WTC11 (cell line): ENCODE data around the gene USP34. TPM values are rescaled to one million over a fixed set of nuclear protein-coding genes. Genes with fewer than 3 reads are reported as not detected.

ENCODE experiments used
- ATAC-seq: fragments of 200-7000 bp; cut with Tn5 transposase; 2 replicates; pipeline ENCODE4 v1.10.0; 2021; ENCODE audit warnings: mild to moderate bottlenecking, moderate library complexity
- CTCF ChIA-PET: fragments of 300-600 bp; sonication (Branson Sonifier 250); formaldehyde crosslinking; loops from one replicate; lab custom pipeline; 2021; ENCODE audit warnings: antibody characterized with exemption; lab: Charles Lee
- POLR2A ChIA-PET: fragments of 350-600 bp; sonication (Branson Sonifier 250); formaldehyde crosslinking; loops from one replicate; lab custom pipeline; 2021; ENCODE audit warnings: antibody characterized with exemption; lab: Charles Lee
- DNase-seq: peaks from one replicate; pipeline ENCODE4 v3.0.0; 2021; ENCODE audit warnings: low spot score
- H3K27ac Mint-ChIP-seq: 2 replicates; pipeline ENCODE4 v1.8.0; 2021; ENCODE audit warnings: mixed read lengths
- H3K27me3 Mint-ChIP-seq: 2 replicates; pipeline ENCODE4 v1.8.0; 2021; ENCODE audit warnings: low read depth, mild to moderate bottlenecking, moderate library complexity, mixed read lengths
- H3K36me3 Mint-ChIP-seq: 2 replicates; pipeline ENCODE4 v1.8.0; 2021; ENCODE audit warnings: mixed read lengths
- H3K4me1 Mint-ChIP-seq: 2 replicates; pipeline ENCODE4 v1.8.0; 2022; ENCODE audit warnings: mixed read lengths
- H3K4me3 Mint-ChIP-seq: 2 replicates; pipeline ENCODE4 v1.8.0; 2021; ENCODE audit warnings: mild to moderate bottlenecking, moderate library complexity, mixed read lengths
- H3K9me3 Mint-ChIP-seq: 2 replicates; pipeline ENCODE4 v1.8.0; 2021; ENCODE audit warnings: mixed read lengths
- ATF2 ChIP-seq: sonication (generic); formaldehyde crosslinking; IDR thresholded peaks from 2 replicates; pipeline ENCODE4 v1.8.1; 2022; ENCODE audit warnings: low read depth, missing genetic modification reagents, borderline replicate concordance
- CBFB ChIP-seq: sonication (generic); formaldehyde crosslinking; IDR thresholded peaks from 2 replicates; pipeline ENCODE4 v1.8.1; 2022; ENCODE audit warnings: mild to moderate bottlenecking, low read depth, missing genetic modification reagents
- ESRRA ChIP-seq: sonication (generic); formaldehyde crosslinking; IDR thresholded peaks from 2 replicates; pipeline ENCODE4 v1.8.1; 2022; ENCODE audit warnings: mild to moderate bottlenecking, missing genetic modification reagents, borderline replicate concordance
- FOXJ3 ChIP-seq: sonication (generic); formaldehyde crosslinking; IDR thresholded peaks from 2 replicates; pipeline ENCODE4 v1.9.0; 2021; ENCODE audit warnings: missing genetic modification reagents, mild to moderate bottlenecking, borderline replicate concordance
- FOXK1 ChIP-seq: sonication (generic); formaldehyde crosslinking; IDR thresholded peaks from 2 replicates; pipeline ENCODE4 v1.8.0; 2022; ENCODE audit warnings: mild to moderate bottlenecking, moderate library complexity, missing genetic modification reagents
- GABPB1 ChIP-seq: sonication (generic); formaldehyde crosslinking; IDR thresholded peaks from 2 replicates; pipeline ENCODE4 v1.8.1; 2023; ENCODE audit warnings: mild to moderate bottlenecking, missing genetic modification reagents
- GRHL2 ChIP-seq: fragments of 250-450 bp; sonication (Bioruptor Pico); IDR thresholded peaks from 2 replicates; pipeline ENCODE4 v1.8.0; 2022; ENCODE audit warnings: mild to moderate bottlenecking, moderate library complexity; ENCODE audit not compliant: insufficient replicate concordance, severe bottlenecking
- MAX ChIP-seq: sonication (generic); formaldehyde crosslinking; IDR thresholded peaks from 2 replicates; pipeline ENCODE4 v1.8.0; 2022; ENCODE audit warnings: mild to moderate bottlenecking, missing genetic modification reagents
- MXD4 ChIP-seq: fragments of 250-450 bp; sonication (Bioruptor Pico); IDR thresholded peaks from 2 replicates; pipeline ENCODE4 v1.8.0; 2021; ENCODE audit warnings: mild to moderate bottlenecking, moderate library complexity, borderline replicate concordance
- NR3C1 ChIP-seq: sonication (generic); formaldehyde crosslinking; conservative IDR thresholded peaks from 2 replicates; pipeline ENCODE4 v1.8.1; 2023; ENCODE audit warnings: low read depth, mild to moderate bottlenecking, missing genetic modification reagents
- OVOL2 ChIP-seq: fragments of 250-450 bp; sonication (Bioruptor Pico); IDR thresholded peaks from 2 replicates; pipeline ENCODE4 v1.9.0; 2021; ENCODE audit warnings: mild to moderate bottlenecking, borderline replicate concordance
- SOX15 ChIP-seq: fragments of 250-450 bp; sonication (Bioruptor Pico); IDR thresholded peaks from 2 replicates; pipeline ENCODE4 v1.9.0; 2021; ENCODE audit warnings: mild to moderate bottlenecking
- SP1 ChIP-seq: sonication (generic); formaldehyde crosslinking; conservative IDR thresholded peaks from 2 replicates; pipeline ENCODE4 v1.8.1; 2022; ENCODE audit warnings: missing genetic modification reagents
- TCF7 ChIP-seq: sonication (generic); formaldehyde crosslinking; IDR thresholded peaks from 2 replicates; pipeline ENCODE4 v1.8.0; 2022; ENCODE audit warnings: mild to moderate bottlenecking, low read depth, missing genetic modification reagents, moderate library complexity
- TEAD1 ChIP-seq: sonication (generic); formaldehyde crosslinking; IDR thresholded peaks from 2 replicates; pipeline ENCODE4 v1.8.0; 2022; ENCODE audit warnings: mild to moderate bottlenecking, missing genetic modification reagents
- ZMAT4 ChIP-seq: fragments of 250-450 bp; sonication (Bioruptor Pico); IDR thresholded peaks from 2 replicates; pipeline ENCODE4 v1.9.0; 2021; ENCODE audit warnings: mild to moderate bottlenecking
- ZNF263 ChIP-seq: sonication (generic); formaldehyde crosslinking; IDR thresholded peaks from 2 replicates; pipeline ENCODE4 v1.8.1; 2022; ENCODE audit warnings: low read depth, mild to moderate bottlenecking, moderate library complexity, missing genetic modification reagents
- ZNF281 ChIP-seq: sonication (generic); formaldehyde crosslinking; IDR thresholded peaks from 2 replicates; pipeline ENCODE4 v1.8.0; 2023; ENCODE audit warnings: mild to moderate bottlenecking, missing genetic modification reagents
- ZNF317 ChIP-seq: sonication (generic); formaldehyde crosslinking; IDR thresholded peaks from 2 replicates; pipeline ENCODE4 v1.8.1; 2023; ENCODE audit warnings: low read depth, mild to moderate bottlenecking, moderate library complexity, missing genetic modification reagents, borderline replicate concordance
- ZNF396 ChIP-seq: fragments of 250-450 bp; sonication (Bioruptor Pico); IDR thresholded peaks from 2 replicates; pipeline ENCODE4 v1.8.0; 2021; ENCODE audit warnings: mild to moderate bottlenecking, moderate library complexity, borderline replicate concordance
- ZNF425 ChIP-seq: fragments of 250-450 bp; sonication (Bioruptor Pico); conservative IDR thresholded peaks from 2 replicates; pipeline ENCODE4 v1.9.0; 2021; ENCODE audit warnings: mild to moderate bottlenecking
- total RNA-seq: library from RNA; stranded (reverse); gene quantifications from 3 replicates; pipeline ENCODE4 v1.2.3, GENCODE V29; 2021

Gene USP34
- total RNA-seq, 1 experiment from 2014 or later: 92.3 TPM

GRCh38 chr2:61272421-61273070 is 198.3 kb downstream of the USP34 start (continued):
- TF ChIP-seq ZNF425: no peak
- TF ChIP-seq FOXK1 (CRISPR knock-in tag): no peak
- TF ChIP-seq SP1 (CRISPR knock-in tag): no peak

- POLR2A ChIA-PET: no interaction called here
Measured at GRCh38 chr2:61268249-61268648, 202.6 kb downstream of the USP34 start.

GRCh38 chr2:61266632-61267505 is 204.0 kb downstream of the USP34 start:
- H3K36me3 Mint-ChIP-seq: peaks cover 21% of the 10 kb centered on the region
- H3K4me3 Mint-ChIP-seq: no peak overlapping the region
- ATAC-seq: no peak
- no peaks in the 10 kb centered on the region for H3K9me3 Mint-ChIP-seq
- H3K27me3 Mint-ChIP-seq: no peaks in the 10 kb centered on the region
- no peaks in the 10 kb centered on the region for H3K4me1 Mint-ChIP-seq
- H3K27ac Mint-ChIP-seq: peak overlapping the region; percentile 29; the same call in 1 of the 2 replicates
- no peak for TF ChIP-seq TEAD1 (CRISPR knock-in tag)
- no peak for TF ChIP-seq GABPB1
- no peak for TF ChIP-seq SOX15
- no peak for TF ChIP-seq ZNF281 (CRISPR knock-in tag)
- no peak for TF ChIP-seq ZNF396 (CRISPR knock-in tag)
- no peak for TF ChIP-seq ZMAT4 (CRISPR knock-in tag)
- TF ChIP-seq MAX: no peak
- TF ChIP-seq, all 79 proteins: peak for 0
- DNase-seq: no peak
- POLR2A ChIA-PET: no interaction called here
- CTCF ChIA-PET: no interaction called here

More at GRCh38 chr2:61268249-61268648, 202.6 kb downstream of the USP34 start:
- DNase-seq (no peak), ATAC-seq (no peak)
- H3K4me1 Mint-ChIP-seq: peaks cover 5% of the 10 kb centered on the region
- H3K4me3 Mint-ChIP-seq: no peak overlapping the region
- H3K36me3 Mint-ChIP-seq: peaks cover 27% of the 10 kb centered on the region
- H3K27me3 Mint-ChIP-seq: no peaks in the 10 kb centered on the region
- no peak overlapping the region for H3K27ac Mint-ChIP-seq
- CTCF ChIA-PET: no interaction called here
- no peaks in the 10 kb centered on the region for H3K9me3 Mint-ChIP-seq
- TF ChIP-seq NR3C1 (CRISPR knock-in tag): no peak
- no peak for TF ChIP-seq ZNF263 (CRISPR knock-in tag)
- no peak for TF ChIP-seq FOXJ3
- TF ChIP-seq MXD4 (CRISPR knock-in tag): no peak
- no peak for TF ChIP-seq ESRRA (CRISPR knock-in tag)
- TF ChIP-seq SOX15: no peak
- no peak for TF ChIP-seq OVOL2 (CRISPR knock-in tag)
- TF ChIP-seq GRHL2 (CRISPR knock-in tag): no peak
- no peak for TF ChIP-seq TCF7 (CRISPR knock-in tag)
- TF ChIP-seq ZNF317: no peak
- no peak for TF ChIP-seq CBFB (CRISPR knock-in tag)
- TF ChIP-seq ATF2 (CRISPR knock-in tag): no peak
